Measurements from ENCODE around the gene FBXO47.
"Not testable (repeated sequence)": the region's sequence is repeated elsewhere in the genome, so short reads cannot be mapped to it uniquely, and the experiment has no call there.

The FBXO47 gene

GRCh38 chr17:38978180-38978579 lies 11.0 kb upstream of the FBXO47 start:
- no peak for DNase-seq

GRCh38 chr17:38976187-38976551 lies 9.0 kb upstream of the FBXO47 start:
- not testable (repeated sequence) for DNase-seq

GRCh38 chr17:38970804-38971203 lies 3.6 kb upstream of the FBXO47 start:
- DNase-seq: no peak

- no peak for DNase-seq
Observed at GRCh38 chr17:38970128-38970527, 2.9 kb upstream of the FBXO47 start.

GRCh38 chr17:38969281-38969680 lies 2.1 kb upstream of the FBXO47 start:
- DNase-seq: no peak

GRCh38 chr17:38961413-38961812 lies 5.8 kb downstream of the FBXO47 start:
- DNase-seq: no peak

- DNase-seq: no peak
Observed at GRCh38 chr17:38960402-38960801, 6.8 kb downstream of the FBXO47 start.

- DNase-seq: no peak
Observed at GRCh38 chr17:38959508-38959907, 7.7 kb downstream of the FBXO47 start.

GRCh38 chr17:38958756-38959155 lies 8.4 kb downstream of the FBXO47 start:
- no peak for DNase-seq

GRCh38 chr17:38958326-38958725 lies 8.9 kb downstream of the FBXO47 start:
- no peak for DNase-seq

GRCh38 chr17:38953800-38954199 lies 13.4 kb downstream of the FBXO47 start:
- DNase-seq: not testable (repeated sequence)

GRCh38 chr17:38947189-38947588 lies 20.0 kb downstream of the FBXO47 start:
- DNase-seq: no peak

- no peak for DNase-seq
Observed at GRCh38 chr17:38943607-38944006, 23.6 kb downstream of the FBXO47 start.

GRCh38 chr17:38942696-38943334 lies 24.4 kb downstream of the FBXO47 start:
- peak; percentile 22 for DNase-seq

- DNase-seq: no peak
Observed at GRCh38 chr17:38940404-38940803, 26.8 kb downstream of the FBXO47 start.

GRCh38 chr17:38939987-38940386 lies 27.2 kb downstream of the FBXO47 start:
- DNase-seq: no peak

GRCh38 chr17:38933962-38934361 lies 33.2 kb downstream of the FBXO47 start:
- not testable (repeated sequence) for DNase-seq

- DNase-seq: not testable (repeated sequence)
Observed at GRCh38 chr17:38930782-38931181, 36.4 kb downstream of the FBXO47 start.

- DNase-seq: no peak
Observed at GRCh38 chr17:38926293-38927070, 40.7 kb downstream of the FBXO47 start.

GRCh38 chr17:38925263-38925995 lies 41.8 kb downstream of the FBXO47 start, which contains the start of gene LASP1NB:
TSS of gene LASP1NB (plus strand) at chr17:38925614.
- DNase-seq: no peak

- DNase-seq: peak; percentile 11
Observed at GRCh38 chr17:38922538-38923297, 44.5 kb downstream of the FBXO47 start.

GRCh38 chr17:38921756-38922411 lies 45.3 kb downstream of the FBXO47 start:
- no peak for DNase-seq

All from NCI-H1694 (cell line).